HEK293 (cell line): ENCODE results near the gene ZNG1B.

Experiments
- CTCF ChIA-PET: fragments of 350-600 bp; formaldehyde crosslinking; extraction: SDS; loops from one replicate; lab custom pipeline; 2021; ENCODE audit warnings: antibody characterized with exemption; lab: Yijun Ruan, JAX
- POLR2A ChIA-PET: fragments of 300-600 bp; formaldehyde crosslinking; extraction: SDS; loops from one replicate; lab custom pipeline; 2020; ENCODE audit warnings: antibody characterized with exemption, inconsistent platforms; lab: Yijun Ruan, JAX
- H3K27ac ChIP-seq: fragments of 200-500 bp; sonication (Bioruptor generic); 2 replicates; pipeline ENCODE4 v1.5.1; 2014; ENCODE audit warnings: low read depth, low read length, control low read depth, inconsistent platforms; ENCODE audit errors: extremely low read depth
- H3K36me3 ChIP-seq, 2 experiments: fragments of 200-500 bp in 1 of 2; sonication (Bioruptor generic) in 1 of 2; 1 replicate in 1 of 2; 2 replicates in 1 of 2; pipeline ENCODE4 v1.5.1; 2014 to 2017; ENCODE audit warnings: inconsistent platforms in 2 of 2, low read length in 2 of 2; ENCODE audit not compliant: control insufficient read depth in 2 of 2, insufficient read depth in 1 of 2
- H3K4me1 ChIP-seq: fragments of 200-500 bp; sonication (Bioruptor generic); 2 replicates; pipeline ENCODE4 v1.5.1; 2014; ENCODE audit warnings: mild to moderate bottlenecking, low read length, inconsistent platforms; ENCODE audit not compliant: control insufficient read depth, insufficient read depth
- H3K4me3 ChIP-seq: 2 replicates; pipeline ENCODE4 v1.5.1; 2011; ENCODE audit warnings: low read depth, mild to moderate bottlenecking, control low read depth, low read length, moderate library complexity
- H3K9me3 ChIP-seq: fragments of 200-500 bp; sonication (Bioruptor generic); 2 replicates; pipeline ENCODE4 v1.5.1; 2014; ENCODE audit warnings: low read depth, low read length, inconsistent platforms; ENCODE audit not compliant: control insufficient read depth, insufficient read depth
- OVOL3 ChIP-seq: fragments of 450-650 bp; formaldehyde crosslinking; IDR thresholded peaks from 2 replicates; pipeline ENCODE4 v1.5.1; 2016; ENCODE audit warnings: missing biosample characterization, missing genetic modification characterization
- REPIN1 ChIP-seq: fragments of 450-650 bp; formaldehyde crosslinking; IDR thresholded peaks from 2 replicates; pipeline ENCODE4 v1.5.1; 2017; ENCODE audit warnings: missing biosample characterization, missing genetic modification characterization, low read depth
- REST ChIP-seq: fragments of 450-650 bp; formaldehyde crosslinking; IDR thresholded peaks from 2 replicates; pipeline ENCODE4 v1.5.1; 2016; ENCODE audit warnings: missing biosample characterization, missing genetic modification characterization
- SCRT2 ChIP-seq: fragments of 450-650 bp; formaldehyde crosslinking; IDR thresholded peaks from 2 replicates; pipeline ENCODE4 v1.5.1; 2016; ENCODE audit warnings: missing biosample characterization, missing genetic modification characterization
- TSHZ1 ChIP-seq: fragments of 450-650 bp; formaldehyde crosslinking; IDR thresholded peaks from 2 replicates; pipeline ENCODE4 v1.5.1; 2016; ENCODE audit warnings: missing biosample characterization, missing genetic modification characterization, borderline replicate concordance
- ZBTB48 ChIP-seq: fragments of 450-650 bp; formaldehyde crosslinking; IDR thresholded peaks from 2 replicates; pipeline ENCODE4 v1.5.1; 2016; ENCODE audit warnings: missing biosample characterization, missing genetic modification characterization
- ZFP69B ChIP-seq: fragments of 450-650 bp; formaldehyde crosslinking; IDR thresholded peaks from 2 replicates; pipeline ENCODE4 v1.5.1; 2016; ENCODE audit warnings: missing biosample characterization, missing genetic modification characterization
- ZIC2 ChIP-seq: fragments of 450-650 bp; formaldehyde crosslinking; IDR thresholded peaks from 2 replicates; pipeline ENCODE4 v1.5.1; 2016; ENCODE audit warnings: missing biosample characterization, missing genetic modification characterization
- ZNF10 ChIP-seq: fragments of 450-650 bp; formaldehyde crosslinking; IDR thresholded peaks from 2 replicates; pipeline ENCODE4 v1.5.1; 2017; ENCODE audit warnings: missing biosample characterization, missing genetic modification characterization
- ZNF324 ChIP-seq: fragments of 450-650 bp; formaldehyde crosslinking; IDR thresholded peaks from 2 replicates; pipeline ENCODE4 v1.5.1; 2016; ENCODE audit warnings: missing biosample characterization, missing genetic modification characterization
- ZNF488 ChIP-seq: fragments of 450-650 bp; formaldehyde crosslinking; IDR thresholded peaks from 2 replicates; pipeline ENCODE4 v1.5.1; 2016; ENCODE audit warnings: missing biosample characterization, missing genetic modification characterization
- ZNF585B ChIP-seq: fragments of 450-650 bp; formaldehyde crosslinking; IDR thresholded peaks from 2 replicates; pipeline ENCODE4 v1.5.1; 2016; ENCODE audit warnings: missing biosample characterization, missing genetic modification characterization
- ZNF692 ChIP-seq: fragments of 450-650 bp; formaldehyde crosslinking; IDR thresholded peaks from 2 replicates; pipeline ENCODE4 v1.5.1; 2016; ENCODE audit warnings: missing biosample characterization, missing genetic modification characterization
- TF ChIP-seq, protein P1 (sequence below): fragments of 450-650 bp; formaldehyde crosslinking; IDR thresholded peaks from 2 replicates; pipeline ENCODE4; 2016; ENCODE audit warnings: missing biosample characterization, missing genetic modification characterization

ZNG1B gene

DNA sequence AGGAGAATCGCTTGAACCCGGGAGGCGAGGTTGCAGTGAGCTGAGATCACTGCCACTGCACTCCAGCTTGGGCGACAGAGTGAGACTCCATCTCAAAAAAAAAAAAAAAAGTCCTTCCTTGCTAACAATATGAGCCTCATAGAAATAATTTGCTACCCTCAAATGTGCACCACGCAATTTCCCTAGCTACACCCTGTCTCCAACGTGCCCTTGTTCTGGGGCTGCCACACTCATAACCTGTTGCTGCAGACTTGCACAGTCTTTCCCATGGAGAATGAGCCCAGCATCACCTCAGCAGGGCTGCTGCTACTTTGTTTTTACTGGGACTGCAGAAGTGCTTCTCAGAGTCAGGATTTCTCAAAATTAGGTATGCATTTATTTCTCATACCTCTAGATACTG lies 46.4 kb upstream of the ZNG1B start:
- Histone ChIP-seq H3K36me3 (no peaks in the 10 kb centered on the region), H3K27ac (no peak overlapping the region), H3K4me1 (no peaks in the 10 kb centered on the region), H3K4me3 (no peak overlapping the region)
- CTCF ChIA-PET: interaction anchor here (0.6 to 3.6 kb wide), 36 partner anchors 8 to 771 kb away, joined by 3 to 77 read pairs (median 4); no protein-coding TSS in a partner anchor
- TF ChIP-seq TSHZ1 (tag by site-specific recombination) (no peak), ZNF324 (tag by site-specific recombination) (no peak), SCRT2 (tag by site-specific recombination) (peak; percentile 54), ZNF585B (no peak)
- TF ChIP-seq, all 188 proteins: peak for 1
- H3K9me3 ChIP-seq: no peaks in the 10 kb centered on the region
- POLR2A ChIA-PET: no interaction called here

- H3K36me3 ChIP-seq: no peaks in the 10 kb centered on the region
- POLR2A ChIA-PET: no interaction called here
- H3K4me1 ChIP-seq: peaks cover 12% of the 10 kb centered on the region
- H3K27ac ChIP-seq: no peak overlapping the region
- TF ChIP-seq REPIN1 (tag by site-specific recombination) (no peak), OVOL3 (no peak), ZNF10 (tag by site-specific recombination) (peak; percentile 36; the same call in 1 of the 2 replicates), REST (tag by site-specific recombination) (no peak), ZNF692 (tag by site-specific recombination) (peak; percentile 97), ZFP69B (peak; percentile 95), ZBTB48 (tag by site-specific recombination) (no peak), ZIC2 (tag by site-specific recombination) (peak; percentile 98), ZNF488 (tag by site-specific recombination) (no peak)
- TF ChIP-seq, protein P1, sequence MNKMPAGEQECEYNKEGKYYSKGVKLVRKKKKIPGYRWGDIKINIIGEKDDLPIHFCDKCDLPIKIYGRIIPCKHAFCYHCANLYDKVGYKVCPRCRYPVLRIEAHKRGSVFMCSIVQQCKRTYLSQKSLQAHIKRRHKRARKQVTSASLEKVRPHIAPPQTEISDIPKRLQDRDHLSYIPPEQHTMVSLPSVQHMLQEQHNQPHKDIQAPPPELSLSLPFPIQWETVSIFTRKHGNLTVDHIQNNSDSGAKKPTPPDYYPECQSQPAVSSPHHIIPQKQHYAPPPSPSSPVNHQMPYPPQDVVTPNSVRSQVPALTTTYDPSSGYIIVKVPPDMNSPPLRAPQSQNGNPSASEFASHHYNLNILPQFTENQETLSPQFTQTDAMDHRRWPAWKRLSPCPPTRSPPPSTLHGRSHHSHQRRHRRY: no peak
- no peaks in the 10 kb centered on the region for H3K9me3 ChIP-seq
- no peak overlapping the region for H3K4me3 ChIP-seq
- CTCF ChIA-PET: no interaction called here
Observed at GRCh38 chr2:113406114-113406513, 31.4 kb upstream of the ZNG1B start.
